DMS114 treated with DMSO at 0.1 percent for 48 hours (cell line): ENCODE data around the gene SEMA6D.

ENCODE experiments used
- DNase-seq: peaks from one replicate; lab custom pipeline; 2025; ENCODE audit not compliant: unreplicated experiment; lab: John Stamatoyannopoulos, UW

SEMA6D gene

GRCh38 chr15:47786371-47786770 lies 69.1 kb downstream of the SEMA6D start:
- no peak for DNase-seq

- no peak for DNase-seq
Measured at GRCh38 chr15:47787875-47788274, 70.6 kb downstream of the SEMA6D start.

DNA sequence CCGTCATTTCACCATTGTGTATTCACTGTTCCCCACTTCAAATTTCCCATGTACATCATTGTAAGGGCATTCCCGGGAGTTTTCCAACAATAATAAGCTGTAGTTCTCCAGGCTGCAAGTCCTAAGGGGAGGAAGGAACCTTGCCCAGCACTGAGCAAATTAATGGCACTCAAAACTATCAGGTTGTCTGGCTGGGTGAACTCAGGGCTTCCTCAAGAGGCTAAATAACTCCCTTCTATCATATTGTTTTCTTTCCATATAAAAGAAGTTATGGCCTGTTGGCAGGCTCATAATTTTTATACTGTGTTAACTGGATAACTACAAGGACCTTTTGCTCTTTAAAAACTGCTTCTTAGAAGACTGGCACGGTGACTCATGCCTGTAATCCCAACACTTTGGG lies 71.4 kb downstream of the SEMA6D start:
- no peak for DNase-seq

DNA sequence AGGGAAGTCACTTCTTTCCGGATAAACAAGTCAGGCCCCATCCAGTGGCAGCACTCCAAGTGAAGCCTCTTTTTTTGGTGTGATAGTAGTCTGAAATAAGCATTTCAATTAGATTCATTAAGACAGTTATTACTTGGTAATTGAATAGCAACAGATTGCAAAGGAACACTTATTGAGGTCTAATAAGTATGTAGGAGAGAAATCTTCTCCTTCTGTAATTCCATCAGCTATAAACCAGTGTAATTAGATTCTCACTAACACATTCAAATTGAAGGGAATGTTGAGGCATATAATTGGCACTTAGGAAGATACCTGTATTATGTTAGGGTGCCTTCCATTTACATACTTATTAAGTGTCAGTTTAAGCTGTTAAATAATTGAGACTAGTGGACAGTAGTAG lies 73.9 kb downstream of the SEMA6D start:
- DNase-seq: no peak

DNA sequence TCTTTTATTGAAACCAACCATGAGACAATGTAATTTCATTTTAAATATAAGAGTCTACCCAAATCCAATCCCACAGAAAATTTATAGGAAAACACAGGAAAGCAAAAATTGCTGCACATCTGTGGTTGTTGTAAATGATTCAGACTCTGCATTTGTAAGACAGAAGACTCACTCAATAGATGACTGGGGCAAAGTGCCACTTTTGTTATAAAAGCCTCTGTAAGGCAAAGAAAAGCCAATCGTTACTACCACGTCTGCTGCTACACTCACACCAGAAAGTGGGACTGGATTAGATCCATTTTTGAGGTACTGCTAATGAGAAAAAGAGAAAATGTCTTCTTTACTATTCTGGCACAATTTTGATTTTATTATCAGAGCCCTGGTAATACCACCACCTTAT lies 74.9 kb downstream of the SEMA6D start:
- no peak for DNase-seq

- no peak for DNase-seq
Measured at GRCh38 chr15:47794252-47794914, 77.1 kb downstream of the SEMA6D start.

DNA sequence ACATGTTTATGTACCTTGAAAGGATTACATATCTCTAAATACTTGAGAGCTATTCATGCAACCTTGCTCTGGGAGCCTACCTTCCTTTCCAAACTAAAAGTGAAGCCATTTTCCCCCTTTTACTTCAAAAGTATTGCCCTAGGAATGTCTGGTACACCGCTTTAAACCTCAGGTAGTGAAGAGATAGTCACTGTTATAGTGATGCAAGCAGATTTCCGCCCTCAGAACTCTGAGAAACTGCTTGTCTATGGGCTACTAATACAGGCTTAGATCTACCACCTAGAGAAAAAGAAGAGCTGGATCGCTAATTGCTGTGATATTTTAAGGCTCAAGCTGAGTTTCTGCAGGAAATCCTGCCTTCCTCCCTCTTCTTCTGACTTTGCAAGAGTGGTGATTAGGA lies 78.6 kb downstream of the SEMA6D start:
- DNase-seq: no peak

GRCh38 chr15:47796339-47796738 lies 79.0 kb downstream of the SEMA6D start:
- no peak for DNase-seq

DNA sequence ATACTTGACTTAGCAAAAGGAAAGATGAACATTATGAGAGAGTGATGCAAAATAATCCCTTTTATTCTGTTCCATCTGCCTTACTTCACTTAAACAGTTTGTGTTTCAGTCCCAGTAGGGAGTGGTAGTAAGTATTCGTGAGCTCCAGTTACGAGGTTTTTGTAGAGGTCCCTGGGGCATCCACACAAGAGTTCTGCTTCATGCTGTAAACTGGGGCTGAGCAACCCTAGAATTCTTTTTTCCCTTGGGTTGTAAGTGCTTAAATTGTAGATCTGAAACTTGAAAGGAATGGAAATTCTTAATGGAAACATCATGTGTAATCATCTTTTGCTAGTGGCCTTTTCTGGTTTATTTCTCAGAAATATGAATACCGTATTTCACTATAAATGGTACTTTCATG lies 79.5 kb downstream of the SEMA6D start:
- no peak for DNase-seq

GRCh38 chr15:47801522-47801921 lies 84.2 kb downstream of the SEMA6D start:
- DNase-seq: no peak

DNA sequence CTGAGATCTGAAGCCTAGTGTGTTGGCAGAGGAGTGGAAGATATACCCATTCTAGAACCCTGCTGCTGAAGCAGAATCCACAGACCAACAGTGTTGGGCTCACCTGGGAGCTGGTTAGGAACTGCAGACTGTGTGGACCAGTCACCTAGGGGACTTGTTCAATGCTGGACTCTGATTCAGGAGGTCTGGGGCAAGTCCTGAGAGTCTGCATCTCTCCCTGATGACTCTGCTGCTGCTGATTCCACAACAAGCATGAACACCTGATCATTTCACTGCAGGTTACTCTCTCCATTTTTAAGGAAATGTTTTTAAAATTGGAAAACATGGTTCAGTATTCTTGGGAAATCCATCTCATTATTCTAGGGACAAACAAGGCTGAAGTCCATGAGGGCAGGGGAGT lies 84.9 kb downstream of the SEMA6D start:
- DNase-seq: no peak

DNA sequence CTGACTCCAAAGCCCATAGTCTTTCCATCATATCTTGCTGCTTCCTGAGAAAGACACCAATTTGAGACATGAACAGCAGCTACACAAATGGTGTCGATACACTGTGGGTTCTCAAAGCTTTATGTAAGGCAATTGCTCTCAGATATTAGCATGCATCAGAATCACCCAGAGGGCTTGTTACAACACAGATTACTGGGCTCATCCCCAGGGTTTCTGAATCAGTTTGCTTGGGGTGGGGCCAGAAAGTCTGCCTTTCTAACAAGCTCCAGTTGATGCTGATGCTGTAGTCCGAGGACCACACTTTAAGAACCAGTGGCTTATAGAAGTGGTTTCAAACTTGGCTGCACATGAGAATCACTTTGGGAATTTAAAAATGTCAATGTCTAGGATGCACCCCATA lies 86.5 kb downstream of the SEMA6D start:
- no peak for DNase-seq

GRCh38 chr15:47804733-47805132 lies 87.4 kb downstream of the SEMA6D start:
- DNase-seq: no peak

GRCh38 chr15:47806008-47806407 lies 88.7 kb downstream of the SEMA6D start:
- DNase-seq: no peak

GRCh38 chr15:47811172-47811571 lies 93.9 kb downstream of the SEMA6D start:
- DNase-seq: no peak

GRCh38 chr15:47812470-47812999 lies 95.2 kb downstream of the SEMA6D start:
- DNase-seq: no peak

DNA sequence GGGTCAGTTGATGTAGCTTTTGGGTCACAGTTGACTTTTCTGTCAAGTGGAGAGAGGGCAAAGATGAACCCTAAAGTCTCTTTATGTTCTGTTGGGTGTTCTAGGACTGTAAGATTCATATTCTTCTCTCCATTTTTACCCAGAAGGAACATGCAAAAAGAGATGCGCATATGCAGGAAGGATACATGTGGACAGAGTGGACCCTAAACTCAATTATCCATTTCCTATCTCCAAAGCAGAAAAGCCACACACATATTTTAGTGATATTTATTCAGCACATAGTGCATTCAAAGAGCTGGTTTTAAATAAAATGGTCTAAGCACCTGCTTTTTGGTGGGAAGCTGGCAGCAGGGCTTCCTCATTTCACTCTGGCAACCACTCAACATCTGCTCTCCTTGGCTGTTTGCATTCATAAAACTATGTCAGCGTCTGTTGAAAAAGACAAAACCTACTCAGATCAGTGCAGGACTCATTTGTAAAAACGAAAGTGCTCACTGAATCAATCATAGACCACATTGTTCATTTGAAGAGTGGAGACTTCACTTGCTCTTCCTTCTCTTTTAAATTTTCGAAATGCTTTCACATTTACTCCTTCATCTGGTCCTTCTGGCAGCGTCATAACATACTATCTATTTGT lies 96.6 kb downstream of the SEMA6D start:
- no peak for DNase-seq

GRCh38 chr15:47814620-47815019 lies 97.3 kb downstream of the SEMA6D start:
- DNase-seq: no peak

DNA sequence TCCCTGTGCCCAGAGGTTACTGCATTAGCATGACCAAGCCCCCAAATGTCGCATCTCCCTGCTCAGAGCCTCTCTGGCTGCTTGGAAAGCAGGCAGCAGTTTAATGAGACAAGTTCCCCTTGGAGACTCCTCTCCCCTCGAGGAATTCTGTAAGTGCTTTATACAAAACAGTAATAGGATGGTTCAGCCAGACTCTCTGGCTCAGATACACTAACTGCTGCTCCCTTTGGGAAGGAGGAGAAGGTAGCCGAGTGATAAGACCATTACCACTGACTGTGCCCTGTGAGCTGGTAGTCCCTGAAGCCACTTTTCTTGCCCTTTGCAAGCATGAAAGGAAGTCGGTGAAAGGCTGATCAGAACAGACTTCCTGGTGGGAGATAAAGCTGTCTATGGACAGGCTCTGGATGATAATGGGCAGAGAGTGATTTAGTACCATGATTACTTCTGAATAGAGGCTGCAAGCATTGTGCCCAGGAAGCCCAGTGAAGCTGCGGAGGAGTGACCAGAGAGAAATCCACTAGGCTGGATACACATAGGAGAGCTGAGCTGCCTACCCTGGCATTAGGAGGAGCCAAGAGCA lies 100.8 kb downstream of the SEMA6D start:
- DNase-seq: no peak

GRCh38 chr15:47819158-47819557 lies 101.9 kb downstream of the SEMA6D start:
- no peak for DNase-seq

GRCh38 chr15:47820057-47820746 lies 102.9 kb downstream of the SEMA6D start:
- no peak for DNase-seq
